OCI-LY1 (cell line): Measurements from ENCODE around the gene GPRIN3.

ENCODE experiments used
- H2AFZ ChIP-seq: fragments of 200-600 bp; sonication (generic), shearing (Covaris generic); 2 replicates; pipeline ENCODE4 v1.6.0; 2014; ENCODE audit warnings: antibody characterized with exemption, mild to moderate bottlenecking, low read length
- H3F3A ChIP-seq: fragments of 200-600 bp; sonication (generic), shearing (Covaris generic); 2 replicates; pipeline ENCODE4 v1.6.0; 2014; ENCODE audit warnings: mild to moderate bottlenecking, antibody characterized with exemption, low read length, moderate library complexity; ENCODE audit not compliant: insufficient read depth
- H3K27ac ChIP-seq: fragments of 200-600 bp; sonication (generic); 2 replicates; pipeline ENCODE4 v1.5.1; 2014; ENCODE audit warnings: low read length, mixed run types, mild to moderate bottlenecking, low read depth; ENCODE audit not compliant: poor library complexity, severe bottlenecking
- H3K27me3 ChIP-seq: fragments of 200-600 bp; sonication (generic); 2 replicates; pipeline ENCODE4 v1.6.0; 2014; ENCODE audit warnings: antibody characterized with exemption, mild to moderate bottlenecking, low read length, moderate library complexity; ENCODE audit not compliant: insufficient read depth
- H3K36me3 ChIP-seq: fragments of 200-600 bp; sonication (generic); 2 replicates; pipeline ENCODE4 v1.6.1; 2014; ENCODE audit warnings: mild to moderate bottlenecking, antibody characterized with exemption, low read length, moderate library complexity, mixed read lengths; ENCODE audit not compliant: insufficient read depth
- H3K4me1 ChIP-seq: fragments of 200-600 bp; sonication (generic); 2 replicates; pipeline ENCODE4 v1.5.1; 2014; ENCODE audit warnings: mild to moderate bottlenecking, low read length, moderate library complexity; ENCODE audit not compliant: insufficient read depth, severe bottlenecking
- H3K4me2 ChIP-seq: fragments of 200-600 bp; sonication (generic), shearing (Covaris generic); 2 replicates; pipeline ENCODE4 v1.6.1; 2014; ENCODE audit warnings: low read length
- H3K4me3 ChIP-seq: fragments of 200-600 bp; sonication (generic); 2 replicates; pipeline ENCODE4 v1.5.1; 2014; ENCODE audit warnings: low read length, low read depth, mild to moderate bottlenecking, mixed read lengths; ENCODE audit not compliant: poor library complexity, severe bottlenecking
- H3K79me2 ChIP-seq: fragments of 200-600 bp; shearing (Covaris generic); 2 replicates; pipeline ENCODE4 v1.6.1; 2016; ENCODE audit warnings: mixed run types, low read length, mixed read lengths; ENCODE audit not compliant: insufficient read depth
- H3K9ac ChIP-seq: fragments of 200-600 bp; sonication (generic), shearing (Covaris generic); 2 replicates; pipeline ENCODE4 v1.6.1; 2014; ENCODE audit warnings: mild to moderate bottlenecking, low read length, mixed read lengths
- H3K9me2 ChIP-seq: fragments of 200-600 bp; sonication (generic), shearing (Covaris generic); 2 replicates; pipeline ENCODE4 v1.6.1; 2014; ENCODE audit warnings: low read depth, mild to moderate bottlenecking, low read length, mixed read lengths
- H3K9me3 ChIP-seq: fragments of 200-600 bp; shearing (Covaris generic); 2 replicates; pipeline ENCODE4 v1.6.1; 2014; ENCODE audit warnings: low read length, mixed read lengths
- H4K20me1 ChIP-seq: fragments of 200-600 bp; sonication (generic), shearing (Covaris generic); 2 replicates; pipeline ENCODE4 v1.6.0; 2016; ENCODE audit warnings: mild to moderate bottlenecking, low read length; ENCODE audit not compliant: insufficient read depth
- CTCF ChIP-seq: fragments of 200-600 bp; sonication (generic), shearing (Covaris generic); IDR thresholded peaks from 2 replicates; pipeline ENCODE4 v1.5.1; 2017; ENCODE audit warnings: mild to moderate bottlenecking, antibody characterized with exemption, low read length, moderate library complexity, mixed read lengths
- EZH2 ChIP-seq: fragments of 200-600 bp; sonication (generic), shearing (Covaris generic); IDR thresholded peaks from 2 replicates; pipeline ENCODE4 v1.8.0; 2017; ENCODE audit warnings: borderline replicate concordance, mixed run types, mild to moderate bottlenecking, antibody characterized with exemption, low read length, moderate library complexity, mixed read lengths

GPRIN3 gene

GRCh38 chr4:89259301-89260028 lies 48.1 kb downstream of the GPRIN3 start:
- Histone ChIP-seq H3K36me3 (no peaks in the 10 kb centered on the region), H3K4me1 (peaks cover 47% of the 10 kb centered on the region), H3K9me3 (no peaks in the 10 kb centered on the region), H3F3A (no peaks in the 10 kb centered on the region), H3K4me2 (no peak overlapping the region), H3K9ac (no peak overlapping the region), H2AFZ (no peak overlapping the region), H4K20me1 (no peaks in the 10 kb centered on the region), H3K27me3 (no peaks in the 10 kb centered on the region), H3K4me3 (no peak overlapping the region), H3K79me2 (no peaks in the 10 kb centered on the region), H3K27ac (no peak overlapping the region), H3K9me2 (no peaks in the 10 kb centered on the region)
- TF ChIP-seq EZH2 (no peak), CTCF (no peak)

DNA sequence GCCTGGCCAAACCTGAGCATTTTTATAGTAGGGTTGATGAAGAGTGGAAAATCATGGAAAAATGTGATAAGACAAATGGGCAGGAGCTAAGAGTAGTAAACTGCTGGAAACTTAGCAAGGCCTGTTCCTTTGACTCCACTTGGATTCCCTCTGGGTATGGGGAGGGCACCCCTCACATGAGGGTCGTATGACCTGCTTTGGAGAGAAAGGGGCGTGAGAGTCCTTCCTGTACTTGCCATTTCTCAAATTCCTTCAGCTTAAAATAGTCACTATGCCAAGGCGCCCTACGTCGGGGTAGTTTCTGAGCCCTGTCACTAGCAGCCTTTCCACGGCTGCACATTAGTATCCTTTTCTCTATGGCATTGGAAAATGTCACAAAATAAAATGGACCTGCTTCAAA lies 49.1 kb downstream of the GPRIN3 start:
- no peak overlapping the region for H3K4me2 ChIP-seq
- H3K9me2 ChIP-seq: no peaks in the 10 kb centered on the region
- no peaks in the 10 kb centered on the region for H4K20me1 ChIP-seq
- H3K36me3 ChIP-seq: no peaks in the 10 kb centered on the region
- H3K9me3 ChIP-seq: no peaks in the 10 kb centered on the region
- no peak overlapping the region for H2AFZ ChIP-seq
- TF ChIP-seq CTCF (no peak), EZH2 (no peak)
- no peaks in the 10 kb centered on the region for H3K27me3 ChIP-seq
- no peaks in the 10 kb centered on the region for H3F3A ChIP-seq
- no peak overlapping the region for H3K4me3 ChIP-seq
- no peak overlapping the region for H3K27ac ChIP-seq
- H3K9ac ChIP-seq: no peak overlapping the region
- H3K4me1 ChIP-seq: peaks cover 47% of the 10 kb centered on the region
- H3K79me2 ChIP-seq: no peaks in the 10 kb centered on the region

DNA sequence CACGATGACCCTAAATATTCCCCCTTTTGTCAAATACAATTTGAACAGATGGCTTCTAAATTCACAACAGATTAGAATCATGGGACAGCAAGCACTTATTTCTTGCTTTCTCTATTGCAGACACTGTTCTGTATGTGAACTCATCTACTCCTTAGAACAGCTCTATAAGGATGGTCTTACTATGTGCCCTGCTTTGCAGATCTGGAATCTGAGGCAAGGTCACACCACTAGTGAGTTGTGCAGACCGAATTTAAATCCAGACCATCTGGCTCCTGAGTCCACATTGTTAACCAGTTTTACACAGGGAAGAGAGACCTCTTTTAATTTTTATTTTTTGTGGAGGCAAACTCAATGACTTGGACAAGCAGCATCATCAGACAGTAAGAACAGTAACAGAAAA lies 50.2 kb downstream of the GPRIN3 start:
- Histone ChIP-seq H3K79me2 (no peaks in the 10 kb centered on the region), H2AFZ (no peak overlapping the region), H3K4me2 (no peak overlapping the region), H3K36me3 (no peaks in the 10 kb centered on the region), H3F3A (no peaks in the 10 kb centered on the region), H3K9me3 (no peaks in the 10 kb centered on the region), H4K20me1 (no peaks in the 10 kb centered on the region), H3K4me1 (peaks cover 47% of the 10 kb centered on the region), H3K27me3 (no peaks in the 10 kb centered on the region), H3K4me3 (no peak overlapping the region), H3K9ac (no peak overlapping the region), H3K9me2 (no peaks in the 10 kb centered on the region), H3K27ac (peak overlapping the region; percentile 18)
- TF ChIP-seq CTCF (no peak), EZH2 (no peak)
